GF-D8 (cell line): ENCODE data around the gene TOMM70.
"Not testable (repeated sequence)": the region's sequence is repeated elsewhere in the genome, so short reads cannot be mapped to it uniquely, and the experiment has no call there.

ENCODE experiments used
- DNase-seq: peaks from one replicate; lab custom pipeline; 2025; lab: John Stamatoyannopoulos, UW

Gene TOMM70

GRCh38 chr3:100364421-100364820, 36.5 kb downstream of the TOMM70 start:
- DNase-seq: no peak

GRCh38 chr3:100361897-100362296, 39.0 kb downstream of the TOMM70 start:
- DNase-seq: no peak

- DNase-seq: no peak
Measured at GRCh38 chr3:100360757-100361496, 40.0 kb downstream of the TOMM70 start.

GRCh38 chr3:100359035-100359434, 41.9 kb downstream of the TOMM70 start:
- no peak for DNase-seq

- DNase-seq: no peak
Measured at GRCh38 chr3:100358413-100358812, 42.5 kb downstream of the TOMM70 start.

- no peak for DNase-seq
Measured at GRCh38 chr3:100354850-100355249, 46.0 kb downstream of the TOMM70 start.

- DNase-seq: no peak
Measured at GRCh38 chr3:100352296-100353231, 48.3 kb downstream of the TOMM70 start.

- not testable (repeated sequence) for DNase-seq
Measured at GRCh38 chr3:100351770-100352169, 49.1 kb downstream of the TOMM70 start.

- DNase-seq: no peak
Measured at GRCh38 chr3:100348727-100349126, 52.2 kb downstream of the TOMM70 start.

- DNase-seq: no peak
Measured at GRCh38 chr3:100340527-100340926, 60.4 kb downstream of the TOMM70 start.

GRCh38 chr3:100339786-100340185, 61.1 kb downstream of the TOMM70 start:
- no peak for DNase-seq

- DNase-seq: no peak
Measured at GRCh38 chr3:100338911-100339310, 62.0 kb downstream of the TOMM70 start.

GRCh38 chr3:100336229-100336628, 64.7 kb downstream of the TOMM70 start:
- not testable (repeated sequence) for DNase-seq

- no peak for DNase-seq
Measured at GRCh38 chr3:100335434-100335833, 65.5 kb downstream of the TOMM70 start.

GRCh38 chr3:100334488-100335351, 66.2 kb downstream of the TOMM70 start, which contains the start of gene NIT2:
TSS of gene NIT2 (plus strand) at chr3:100334757. CDS start at chr3:100334792, 35 bp downstream.
- DNase-seq: peak; percentile 90

- no peak for DNase-seq
Measured at GRCh38 chr3:100333970-100334487, 66.9 kb downstream of the TOMM70 start.

GRCh38 chr3:100333051-100333450, 67.8 kb downstream of the TOMM70 start:
- no peak for DNase-seq

GRCh38 chr3:100331660-100332059, 69.2 kb downstream of the TOMM70 start:
- DNase-seq: no peak

GRCh38 chr3:100330651-100331050, 70.2 kb downstream of the TOMM70 start:
- no peak for DNase-seq

- DNase-seq: no peak
Measured at GRCh38 chr3:100329800-100330489, 70.9 kb downstream of the TOMM70 start.

- DNase-seq: not testable (repeated sequence)
Measured at GRCh38 chr3:100327377-100327776, 73.5 kb downstream of the TOMM70 start.
